Heart left ventricle (tissue), 13 donors: ENCODE measurements around the gene GSDME.

Experiments
- POLR2A ChIP-seq, 2 donors: fragments of 450-650 bp; IDR thresholded peaks; one replicate each; pipeline ENCODE4 v1.6.1; 2017; ENCODE audit warnings: antibody characterized with exemption in 2 of 2, mild to moderate bottlenecking in 2 of 2, moderate library complexity in 2 of 2
- TF ChIP-seq, protein P1 (sequence below), 12 donors: fragments of 200-600 bp; sonication (generic) in 4 of 12; IDR thresholded peaks; one replicate each; pipeline versions ENCODE4 v1.5.0 to v1.8.0; 2018 to 2022; ENCODE audit warnings: antibody characterized with exemption in 12 of 12, mild to moderate bottlenecking in 5 of 12
- donor health status: ischemic (EF 13 %, LVEDD 7.1; RV severe dilation, severe dysfunction).
- donor health status: DM: no; HTN: yes; CAD: no.
- donor health status: DM: no; HTN: no; CAD: no.
- donor health status: ischemic (EF 25% LVEDD 6.9; RV normal size, moderate dysfunction).
- donor health status: ischemic (EF 25% LVEDD 5.7; RV mildly dilated, moderate dysfunction).
- donor health status: ischemic (EF 35%, LVEDD 5.7; RV mildly dilated, moderate dysfunction).
- donor health status: nonischemic (EF 11% LVEDD 7.7; RV severe dilation, severe dysfunction).
- donor health status: DM: yes; HTN: yes; CAD: no.
- donor health status: PGD.
- donor health status: ischemic (EF 29% LVEDD 5.4; RV normal size, mild dysfunction).
- donor health status: nonischemic (EF 23%, LVEDD 6.1; RV moderate dilation, normal function).

DNA sequence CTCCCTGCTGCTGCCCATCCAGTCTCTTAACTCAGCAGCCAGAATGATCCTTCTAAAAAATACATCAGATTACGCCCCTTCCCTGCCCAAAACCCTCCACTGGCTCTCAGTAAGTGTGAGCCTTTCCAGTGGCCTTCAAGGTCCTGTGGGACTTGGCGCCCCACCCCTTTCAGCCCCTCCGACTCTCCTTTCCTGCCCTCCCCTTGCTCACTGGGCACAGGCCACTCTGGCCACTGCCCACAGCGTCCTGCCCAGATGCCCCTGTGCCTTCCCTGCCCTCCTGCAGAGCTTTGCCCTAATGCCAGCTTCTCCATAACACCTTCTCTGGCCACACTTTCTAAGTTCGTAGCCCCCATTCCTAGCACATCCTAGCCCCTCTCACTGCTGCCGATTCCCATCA lies 13.8 kb downstream of the GSDME start:
- TF ChIP-seq, protein P1, sequence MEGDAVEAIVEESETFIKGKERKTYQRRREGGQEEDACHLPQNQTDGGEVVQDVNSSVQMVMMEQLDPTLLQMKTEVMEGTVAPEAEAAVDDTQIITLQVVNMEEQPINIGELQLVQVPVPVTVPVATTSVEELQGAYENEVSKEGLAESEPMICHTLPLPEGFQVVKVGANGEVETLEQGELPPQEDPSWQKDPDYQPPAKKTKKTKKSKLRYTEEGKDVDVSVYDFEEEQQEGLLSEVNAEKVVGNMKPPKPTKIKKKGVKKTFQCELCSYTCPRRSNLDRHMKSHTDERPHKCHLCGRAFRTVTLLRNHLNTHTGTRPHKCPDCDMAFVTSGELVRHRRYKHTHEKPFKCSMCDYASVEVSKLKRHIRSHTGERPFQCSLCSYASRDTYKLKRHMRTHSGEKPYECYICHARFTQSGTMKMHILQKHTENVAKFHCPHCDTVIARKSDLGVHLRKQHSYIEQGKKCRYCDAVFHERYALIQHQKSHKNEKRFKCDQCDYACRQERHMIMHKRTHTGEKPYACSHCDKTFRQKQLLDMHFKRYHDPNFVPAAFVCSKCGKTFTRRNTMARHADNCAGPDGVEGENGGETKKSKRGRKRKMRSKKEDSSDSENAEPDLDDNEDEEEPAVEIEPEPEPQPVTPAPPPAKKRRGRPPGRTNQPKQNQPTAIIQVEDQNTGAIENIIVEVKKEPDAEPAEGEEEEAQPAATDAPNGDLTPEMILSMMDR (IDR thresholded peaks at IDR 0.05), result no peak
- TF ChIP-seq POLR2A (IDR thresholded peaks at IDR 0.05), result no peak
